GM12892 (cell line): ENCODE results near the gene OSTF1.

Source experiments
- POLR2A ChIP-seq: IDR thresholded peaks from 2 replicates; pipeline ENCODE4 v1.6.1; 2011; ENCODE audit warnings: low read depth, low read length, control low read depth
- POLR2AphosphoS5 ChIP-seq: IDR thresholded peaks from 2 replicates; pipeline ENCODE4 v1.6.1; 2011; ENCODE audit warnings: low read depth, low read length, control low read depth
- TAF1 ChIP-seq: IDR thresholded peaks from 2 replicates; pipeline ENCODE4 v1.6.1; 2011; ENCODE audit warnings: low read depth, mild to moderate bottlenecking, control low read depth, low read length, borderline replicate concordance

DNA sequence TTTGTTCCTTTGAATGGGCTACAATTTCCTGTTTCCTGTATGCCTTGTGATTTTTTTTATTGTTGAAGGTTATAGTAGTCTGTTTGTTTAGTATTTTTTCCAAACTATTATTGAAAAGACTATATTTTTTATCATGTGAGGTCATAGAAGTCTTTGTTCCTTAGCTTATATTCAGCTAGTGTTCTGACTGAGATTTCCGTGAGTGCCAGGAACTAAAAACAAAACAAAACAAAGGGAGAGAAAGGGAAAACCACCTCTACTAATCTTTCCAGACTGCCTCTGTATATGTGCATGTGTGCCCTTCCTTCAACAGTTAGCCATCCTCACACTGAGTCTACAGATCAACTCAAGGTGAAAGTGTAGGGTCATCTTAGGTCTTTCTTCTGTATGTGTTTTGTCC, 79.0 kb downstream of the OSTF1 start:
- TF ChIP-seq POLR2A: no peak
- TF ChIP-seq TAF1: no peak
- TF ChIP-seq POLR2AphosphoS5: no peak
